ENCODE results near the gene CCDC197. TPM values are rescaled to one million over a fixed set of nuclear protein-coding genes. Genes with fewer than 3 reads are reported as not detected.

The CCDC197 gene
- not detected in 5 replicates for total RNA-seq (2022; extraction: Qiagen RNA extraction)

GRCh38 chr14:93997082-93997481 lies at the start of gene CCDC197:
TSS of gene CCDC197 (plus strand) at chr14:93997301. CDS start at chr14:93998132, 831 bp downstream.

GRCh38 chr14:93976477-93977057 lies 20.5 kb upstream of the CCDC197 start, which contains the start of gene ASB2:
TSS of gene ASB2 (minus strand) at chr14:93976570. CDS start at chr14:93964539, 12,031 bp downstream.

GRCh38 chr14:94026173-94026888 lies 29.2 kb downstream of the CCDC197 start, which contains the start of gene OTUB2:
TSS of gene OTUB2 (plus strand) at chr14:94026340. CDS start at chr14:94026538, 198 bp downstream.

Other genes starting within 250 kb of the CCDC197 start
- 0.47 to 0.64 TPM (median 0.62 TPM) in 5 replicates for gene PRIMA1, start 208.8 kb upstream of the CCDC197 start, total RNA-seq (2022; extraction: Qiagen RNA extraction)
- gene FAM181A, start 70.0 kb upstream of the CCDC197 start, total RNA-seq (2022; extraction: Qiagen RNA extraction), result not detected in 5 replicates
- gene ASB2, start 20.7 kb upstream of the CCDC197 start, total RNA-seq (2022; extraction: Qiagen RNA extraction), result 0.32 to 0.76 TPM (median 0.38 TPM) in 5 replicates
- gene OTUB2, start 29.0 kb downstream of the CCDC197 start, total RNA-seq (2022; extraction: Qiagen RNA extraction), result 2.5 to 3.7 TPM (median 3.1 TPM) in 5 replicates
- gene DDX24, start 83.9 kb downstream of the CCDC197 start, total RNA-seq (2022; extraction: Qiagen RNA extraction), result 172 to 189 TPM (median 184 TPM) in 5 replicates
- 16.0 to 21.6 TPM (median 18.3 TPM) in 5 replicates for gene IFI27L1, start 84.0 kb downstream of the CCDC197 start, total RNA-seq (2022; extraction: Qiagen RNA extraction)
- gene IFI27, start 113.4 kb downstream of the CCDC197 start, total RNA-seq (2022; extraction: Qiagen RNA extraction), result 0.62 to 1.6 TPM (median 0.87 TPM) in 5 replicates
- gene IFI27L2, start 132.3 kb downstream of the CCDC197 start, total RNA-seq (2022; extraction: Qiagen RNA extraction), result 46.1 to 64.1 TPM (median 49.7 TPM) in 5 replicates
- 0.24 to 0.44 TPM (median 0.33 TPM) in 5 replicates for gene PPP4R4, start 177.0 kb downstream of the CCDC197 start, total RNA-seq (2022; extraction: Qiagen RNA extraction)